Measurements from ENCODE around the gene TACR1.

TACR1 gene

GRCh38 chr2:75012080-75012479 is 187.2 kb downstream of the TACR1 start:
- TF ChIP-seq ZBTB7A (IDR thresholded peaks at IDR 0.05; ENCODE audit: low read depth) = no peak
- no peak for TF ChIP-seq FOXM1 (IDR thresholded peaks at IDR 0.05; ENCODE audit: borderline replicate concordance, low read depth)
- TF ChIP-seq CREB1 (IDR thresholded peaks at IDR 0.05; ENCODE audit: low read depth) = no peak
- TF ChIP-seq NFIC (IDR thresholded peaks at IDR 0.05) = no peak
- TF ChIP-seq REST (IDR thresholded peaks at IDR 0.05; ENCODE audit: low read depth) = no peak
- TF ChIP-seq EP300 (IDR thresholded peaks at IDR 0.05; ENCODE audit: borderline replicate concordance) = no peak
- TF ChIP-seq TCF12 (IDR thresholded peaks at IDR 0.05; ENCODE audit: low read depth) = no peak
- no peak for TF ChIP-seq TEAD4 (IDR thresholded peaks at IDR 0.05)
- TF ChIP-seq RAD21 (IDR thresholded peaks at IDR 0.05; ENCODE audit: low read depth) = no peak
- TF ChIP-seq EGR1 (IDR thresholded peaks at IDR 0.05) = no peak
- TF ChIP-seq TAF1 (IDR thresholded peaks at IDR 0.05; ENCODE audit: low read depth) = no peak
- no peak for TF ChIP-seq CEBPB (IDR thresholded peaks at IDR 0.05)
- no peak for TF ChIP-seq YY1 (IDR thresholded peaks at IDR 0.05; ENCODE audit: low read depth)

DNA sequence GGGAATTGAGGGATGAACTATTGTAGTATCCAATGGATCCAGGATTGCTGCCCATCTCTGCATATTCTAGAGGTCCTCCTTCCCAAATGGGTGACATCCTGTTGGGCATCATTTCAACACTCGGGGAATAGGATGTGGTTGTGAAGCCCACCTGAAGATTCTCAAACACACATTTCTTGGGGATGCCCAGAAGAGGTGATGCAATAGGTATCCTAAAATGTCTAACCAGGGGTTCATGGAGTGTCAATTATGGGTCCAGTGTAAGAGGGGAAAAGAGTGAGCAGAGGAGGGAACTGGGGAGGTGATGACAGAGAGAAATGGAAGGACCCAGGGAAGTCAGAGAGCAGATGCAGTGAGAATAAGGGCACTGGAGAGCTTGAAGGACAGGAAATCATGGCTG is 188.7 kb downstream of the TACR1 start:
- no peak for TF ChIP-seq CREB1 (IDR thresholded peaks at IDR 0.05; ENCODE audit: low read depth)
- no peak for TF ChIP-seq NFIC (IDR thresholded peaks at IDR 0.05)
- no peak for TF ChIP-seq YY1 (IDR thresholded peaks at IDR 0.05; ENCODE audit: low read depth)
- TF ChIP-seq, protein P1, sequence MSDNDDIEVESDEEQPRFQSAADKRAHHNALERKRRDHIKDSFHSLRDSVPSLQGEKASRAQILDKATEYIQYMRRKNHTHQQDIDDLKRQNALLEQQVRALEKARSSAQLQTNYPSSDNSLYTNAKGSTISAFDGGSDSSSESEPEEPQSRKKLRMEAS (IDR thresholded peaks at IDR 0.05) = no peak
- TF ChIP-seq USF1 (IDR thresholded peaks at IDR 0.05) = no peak
- TF ChIP-seq TCF12 (IDR thresholded peaks at IDR 0.05; ENCODE audit: low read depth) = no peak
- TF ChIP-seq REST (IDR thresholded peaks at IDR 0.05; ENCODE audit: low read depth) = no peak
- no peak for TF ChIP-seq TEAD4 (IDR thresholded peaks at IDR 0.05)
- TF ChIP-seq TAF1 (IDR thresholded peaks at IDR 0.05; ENCODE audit: low read depth) = no peak
- no peak for TF ChIP-seq EP300 (IDR thresholded peaks at IDR 0.05; ENCODE audit: borderline replicate concordance)
- no peak for TF ChIP-seq FOXM1 (IDR thresholded peaks at IDR 0.05; ENCODE audit: borderline replicate concordance, low read depth)
- no peak for TF ChIP-seq EGR1 (IDR thresholded peaks at IDR 0.05)
- TF ChIP-seq CEBPB (IDR thresholded peaks at IDR 0.05) = no peak
- TF ChIP-seq ZBTB7A (IDR thresholded peaks at IDR 0.05; ENCODE audit: low read depth) = no peak
- no peak for TF ChIP-seq RAD21 (IDR thresholded peaks at IDR 0.05; ENCODE audit: low read depth)

- no peak for TF ChIP-seq REST (IDR thresholded peaks at IDR 0.05; ENCODE audit: low read depth)
Observed at GRCh38 chr2:75007819-75008218, 191.5 kb downstream of the TACR1 start.

DNA sequence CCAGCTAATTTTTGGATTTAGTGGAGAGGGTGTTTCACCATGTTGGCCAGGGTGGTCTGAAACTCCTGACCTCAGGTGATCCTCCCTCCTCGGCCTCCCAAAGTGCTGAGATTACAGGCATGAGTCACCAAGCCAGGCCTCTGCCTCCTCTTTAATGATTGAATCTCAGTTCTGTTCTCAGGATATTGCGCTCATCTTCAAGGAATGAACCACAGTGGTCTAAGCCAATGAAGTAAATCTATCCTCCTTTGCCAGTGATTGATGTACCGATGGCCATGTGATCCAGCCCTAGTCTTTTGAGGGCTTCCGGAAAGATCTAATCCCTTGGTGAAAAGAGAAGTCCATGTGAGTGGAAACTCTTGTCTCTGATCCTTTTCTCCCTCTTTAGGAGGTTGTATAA is 192.3 kb downstream of the TACR1 start:
- TF ChIP-seq TAF1 (IDR thresholded peaks at IDR 0.05; ENCODE audit: low read depth) = no peak
- TF ChIP-seq USF1 (IDR thresholded peaks at IDR 0.05) = no peak
- no peak for TF ChIP-seq CREB1 (IDR thresholded peaks at IDR 0.05; ENCODE audit: low read depth)
- no peak for TF ChIP-seq RAD21 (IDR thresholded peaks at IDR 0.05; ENCODE audit: low read depth)
- TF ChIP-seq ZBTB7A (IDR thresholded peaks at IDR 0.05; ENCODE audit: low read depth) = no peak
- TF ChIP-seq EP300 (IDR thresholded peaks at IDR 0.05; ENCODE audit: borderline replicate concordance) = no peak
- TF ChIP-seq TEAD4 (IDR thresholded peaks at IDR 0.05) = no peak
- TF ChIP-seq CEBPB (IDR thresholded peaks at IDR 0.05) = no peak
- no peak for TF ChIP-seq NFIC (IDR thresholded peaks at IDR 0.05)
- TF ChIP-seq, protein P1 (IDR thresholded peaks at IDR 0.05) = no peak
- TF ChIP-seq REST (IDR thresholded peaks at IDR 0.05; ENCODE audit: low read depth) = no peak
- TF ChIP-seq EGR1 (IDR thresholded peaks at IDR 0.05) = no peak
- TF ChIP-seq TCF12 (IDR thresholded peaks at IDR 0.05; ENCODE audit: low read depth) = no peak
- no peak for TF ChIP-seq YY1 (IDR thresholded peaks at IDR 0.05; ENCODE audit: low read depth)
- TF ChIP-seq FOXM1 (IDR thresholded peaks at IDR 0.05; ENCODE audit: borderline replicate concordance, low read depth) = no peak
